A673 (cell line): ENCODE measurements around the gene CGB3.

Experiments
- CTCF ChIP-seq: fragments of 300-800, 200-600 bp; sonication (generic); conservative IDR thresholded peaks from 2 replicates; pipeline ENCODE4 v1.5.1; 2017; ENCODE audit warnings: low read depth, mild to moderate bottlenecking, antibody characterized with exemption, low read length, moderate library complexity, mixed read lengths
- EZH2 ChIP-seq: fragments of 200-600 bp; sonication (generic); IDR thresholded peaks from 2 replicates; pipeline ENCODE4 v1.6.1; 2017; ENCODE audit warnings: borderline replicate concordance, low read depth, mild to moderate bottlenecking, mixed read lengths, antibody characterized with exemption, low read length; ENCODE audit not compliant: poor library complexity, severe bottlenecking

GRCh38 chr19:48997972-48998371 is 26.2 kb downstream of the CGB3 start:
- TF ChIP-seq CTCF, result peak; percentile 70
- no peak for TF ChIP-seq EZH2
